ENCODE results near the gene LMNTD2.

GRCh38 chr11:550746-551085 lies 9.8 kb downstream of the LMNTD2 start:
- TF ChIP-seq POLR2A (IDR thresholded peaks at IDR 0.05) (no peak), CTCF (IDR thresholded peaks at IDR 0.05) (no peak)

All from tibial nerve (tissue), 3 donors.